Keratinocyte (primary cell): ENCODE data around the gene AKAP10.

Source experiments
- EZH2 ChIP-seq: IDR thresholded peaks from one replicate; pipeline ENCODE4 v1.6.1; 2012; ENCODE audit warnings: inconsistent platforms, mild to moderate bottlenecking, low read length, moderate library complexity
- TF ChIP-seq, protein P1 (sequence below), 3 experiments: IDR thresholded peaks in 1 of 3; conservative IDR thresholded peaks in 1 of 3; optimal IDR thresholded peaks in 1 of 3; 2 replicates in 2 of 3; 3 replicates in 1 of 3; pipeline versions ENCODE3 to v1.5.1; 2011; ENCODE audit warnings: low read length in 3 of 3, mild to moderate bottlenecking in 3 of 3, moderate library complexity in 2 of 3, control low read depth in 1 of 3, inconsistent platforms in 1 of 3; ENCODE audit not compliant: insufficient read depth in 2 of 3; ENCODE audit errors: extremely low read depth in 1 of 3

DNA sequence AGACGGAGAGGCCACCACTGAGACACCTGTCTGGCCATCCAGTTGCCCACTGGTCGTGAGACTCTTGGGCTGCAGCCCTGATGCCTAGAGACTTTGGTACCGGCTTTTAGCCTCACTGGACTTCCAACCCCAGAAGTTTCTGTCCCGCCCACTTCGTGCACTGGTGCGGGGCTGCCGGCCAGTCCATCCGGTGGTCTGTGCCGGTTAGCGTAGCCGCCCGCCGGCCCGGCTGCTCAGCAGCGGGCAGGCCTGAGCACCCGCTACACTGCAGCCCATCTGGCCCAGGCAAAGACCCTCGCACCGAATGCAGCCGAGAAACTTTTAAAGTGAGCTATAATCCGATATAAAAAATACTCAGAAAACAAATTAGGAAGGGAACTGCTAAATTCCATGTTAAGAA is 30.7 kb downstream of the AKAP10 start:
- TF ChIP-seq, protein P1, sequence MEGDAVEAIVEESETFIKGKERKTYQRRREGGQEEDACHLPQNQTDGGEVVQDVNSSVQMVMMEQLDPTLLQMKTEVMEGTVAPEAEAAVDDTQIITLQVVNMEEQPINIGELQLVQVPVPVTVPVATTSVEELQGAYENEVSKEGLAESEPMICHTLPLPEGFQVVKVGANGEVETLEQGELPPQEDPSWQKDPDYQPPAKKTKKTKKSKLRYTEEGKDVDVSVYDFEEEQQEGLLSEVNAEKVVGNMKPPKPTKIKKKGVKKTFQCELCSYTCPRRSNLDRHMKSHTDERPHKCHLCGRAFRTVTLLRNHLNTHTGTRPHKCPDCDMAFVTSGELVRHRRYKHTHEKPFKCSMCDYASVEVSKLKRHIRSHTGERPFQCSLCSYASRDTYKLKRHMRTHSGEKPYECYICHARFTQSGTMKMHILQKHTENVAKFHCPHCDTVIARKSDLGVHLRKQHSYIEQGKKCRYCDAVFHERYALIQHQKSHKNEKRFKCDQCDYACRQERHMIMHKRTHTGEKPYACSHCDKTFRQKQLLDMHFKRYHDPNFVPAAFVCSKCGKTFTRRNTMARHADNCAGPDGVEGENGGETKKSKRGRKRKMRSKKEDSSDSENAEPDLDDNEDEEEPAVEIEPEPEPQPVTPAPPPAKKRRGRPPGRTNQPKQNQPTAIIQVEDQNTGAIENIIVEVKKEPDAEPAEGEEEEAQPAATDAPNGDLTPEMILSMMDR (optimal IDR thresholded peaks at IDR 0.05 in 1 of 3, IDR thresholded peaks at IDR 0.05 in 1 of 3, conservative IDR thresholded peaks at IDR 0.05 in 1 of 3; ENCODE audit: extremely low read depth in 1 of 3, insufficient read depth in 2 of 3, low read length in 3 of 3) = no peak
- TF ChIP-seq EZH2 = no peak
